LNCaP clone FGC (cell line): ENCODE measurements around the gene UTP20.

Experiments used
- DNase-seq: peaks from one replicate; pipeline ENCODE4 v3.0.0-alpha.2; 2011; ENCODE audit warnings: low read depth
- H3K4me3 ChIP-seq: 2 replicates; pipeline ENCODE4 v1.5.1; 2011; ENCODE audit warnings: mild to moderate bottlenecking, low read depth, low read length, control low read depth
- TF ChIP-seq, protein P1 (sequence below): IDR thresholded peaks from 2 replicates; pipeline ENCODE4 v1.5.1; 2012; ENCODE audit warnings: mild to moderate bottlenecking; ENCODE audit not compliant: control insufficient read depth, insufficient read depth; ENCODE audit errors: extremely low read depth

The UTP20 gene

DNA sequence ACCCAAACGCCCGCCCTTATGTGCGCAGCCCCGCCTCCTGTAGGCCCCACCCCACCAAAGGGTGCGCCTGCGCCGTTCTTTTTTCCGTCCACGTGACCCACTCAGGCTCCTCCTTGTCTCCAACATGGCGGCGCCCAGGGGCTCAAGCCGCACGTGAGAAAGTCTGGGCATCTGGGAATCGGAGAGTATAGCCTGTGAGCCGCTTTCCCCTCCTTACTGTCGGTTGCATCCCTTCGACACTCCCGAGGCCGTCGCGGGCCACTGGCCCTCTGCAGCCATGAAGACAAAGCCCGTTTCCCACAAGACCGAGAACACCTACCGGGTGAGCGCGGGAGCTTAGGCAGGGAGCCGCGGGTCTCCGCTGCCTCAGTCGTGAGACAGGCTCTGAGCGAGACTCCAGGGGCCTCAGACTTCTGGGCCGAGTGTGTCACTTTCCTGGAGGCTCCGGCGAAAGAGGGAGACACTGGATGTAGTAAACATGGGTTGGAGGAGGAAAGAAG lies at the start of gene UTP20:
UTP20 (plus strand) TSS at position 100 of the 500 bp plus-strand sequence; CDS start at position 278, 178 bp downstream.
- peak; percentile 68 for DNase-seq
- H3K4me3 ChIP-seq, result peak within 1 kb of the TSS; percentile 95
- TF ChIP-seq, protein P1, sequence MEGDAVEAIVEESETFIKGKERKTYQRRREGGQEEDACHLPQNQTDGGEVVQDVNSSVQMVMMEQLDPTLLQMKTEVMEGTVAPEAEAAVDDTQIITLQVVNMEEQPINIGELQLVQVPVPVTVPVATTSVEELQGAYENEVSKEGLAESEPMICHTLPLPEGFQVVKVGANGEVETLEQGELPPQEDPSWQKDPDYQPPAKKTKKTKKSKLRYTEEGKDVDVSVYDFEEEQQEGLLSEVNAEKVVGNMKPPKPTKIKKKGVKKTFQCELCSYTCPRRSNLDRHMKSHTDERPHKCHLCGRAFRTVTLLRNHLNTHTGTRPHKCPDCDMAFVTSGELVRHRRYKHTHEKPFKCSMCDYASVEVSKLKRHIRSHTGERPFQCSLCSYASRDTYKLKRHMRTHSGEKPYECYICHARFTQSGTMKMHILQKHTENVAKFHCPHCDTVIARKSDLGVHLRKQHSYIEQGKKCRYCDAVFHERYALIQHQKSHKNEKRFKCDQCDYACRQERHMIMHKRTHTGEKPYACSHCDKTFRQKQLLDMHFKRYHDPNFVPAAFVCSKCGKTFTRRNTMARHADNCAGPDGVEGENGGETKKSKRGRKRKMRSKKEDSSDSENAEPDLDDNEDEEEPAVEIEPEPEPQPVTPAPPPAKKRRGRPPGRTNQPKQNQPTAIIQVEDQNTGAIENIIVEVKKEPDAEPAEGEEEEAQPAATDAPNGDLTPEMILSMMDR, result no peak

DNA sequence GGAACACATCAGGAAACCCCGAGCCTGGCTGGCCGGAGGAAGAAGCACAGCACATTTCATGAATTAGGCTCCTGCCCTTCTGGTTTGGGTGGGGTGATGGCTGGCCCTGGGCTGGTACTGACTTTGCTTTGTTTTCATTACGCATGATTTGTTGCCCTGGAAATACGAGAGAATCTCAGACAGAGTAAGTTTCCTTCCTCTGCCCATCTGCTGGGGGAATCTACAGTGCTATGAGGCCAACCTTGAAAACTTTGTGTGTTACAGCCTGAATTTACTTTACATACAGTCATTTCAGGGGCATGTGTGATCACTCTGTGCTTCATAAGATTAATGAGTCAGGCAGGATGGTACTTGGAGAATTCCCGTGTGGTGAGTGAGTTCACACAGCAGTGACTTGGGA lies 49.4 kb upstream of the UTP20 start:
- DNase-seq, result no peak
- TF ChIP-seq, protein P1, result no peak
- no peak overlapping the region for H3K4me3 ChIP-seq

DNA sequence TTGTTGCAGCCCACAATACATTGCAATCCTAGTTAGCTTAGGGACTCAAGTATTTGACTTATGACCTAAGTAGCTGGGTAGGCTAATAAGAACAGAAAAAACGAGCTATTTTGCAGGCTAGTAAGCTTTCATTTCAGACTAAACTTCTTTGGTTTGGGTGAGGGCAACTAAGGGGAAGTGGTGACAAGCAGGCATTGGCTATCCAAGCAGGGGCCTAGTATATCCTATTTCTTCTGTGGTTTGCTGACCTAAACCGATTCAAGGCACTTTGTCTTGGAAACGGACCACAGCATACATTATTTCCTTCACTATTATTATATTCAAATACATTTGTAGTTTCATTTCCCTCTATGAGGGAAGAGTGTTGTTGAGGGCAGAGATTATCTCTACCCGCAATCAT lies 48.3 kb upstream of the UTP20 start:
- TF ChIP-seq, protein P1, result no peak
- no peak overlapping the region for H3K4me3 ChIP-seq
- no peak for DNase-seq

DNA sequence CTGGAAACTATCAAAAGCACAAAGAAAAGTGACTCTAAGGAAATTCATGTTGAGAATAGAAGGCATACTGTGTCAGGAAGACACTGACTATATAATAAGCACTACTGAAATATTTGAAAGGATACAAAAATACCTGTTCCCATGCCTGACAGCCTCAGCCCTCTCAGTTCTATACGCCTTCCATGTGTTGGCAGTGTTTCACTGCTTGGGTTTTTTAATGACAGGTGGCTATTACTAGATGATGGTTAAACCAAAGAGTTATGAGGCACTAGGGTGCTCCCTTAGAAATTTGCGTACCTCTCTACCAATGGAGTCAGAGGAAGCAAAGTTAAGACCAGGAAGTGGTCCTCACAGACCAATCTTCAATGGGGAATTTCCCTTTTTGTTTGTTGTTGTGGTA lies 44.2 kb upstream of the UTP20 start:
- TF ChIP-seq, protein P1, result no peak
- H3K4me3 ChIP-seq, result no peak overlapping the region
- no peak for DNase-seq

DNA sequence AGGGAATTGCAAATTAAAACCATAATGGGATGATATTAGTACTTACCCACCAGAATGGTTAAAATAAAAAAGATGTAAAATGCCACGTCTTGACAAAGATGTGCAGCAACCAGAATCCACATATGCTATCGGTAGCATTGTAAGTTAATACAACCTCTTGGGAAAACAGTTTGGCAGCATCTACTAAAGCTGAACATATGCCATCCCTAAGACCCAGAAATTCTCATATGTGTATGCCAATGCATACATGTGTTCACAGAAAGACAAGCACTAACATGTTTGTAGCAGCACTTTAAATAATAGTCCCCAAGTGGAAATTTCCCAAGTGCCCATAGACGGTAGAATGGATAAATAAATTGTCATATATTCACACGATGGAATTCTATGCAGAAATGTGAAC lies 41.6 kb upstream of the UTP20 start:
- no peak for DNase-seq
- H3K4me3 ChIP-seq, result no peak overlapping the region
- TF ChIP-seq, protein P1, result no peak

DNA sequence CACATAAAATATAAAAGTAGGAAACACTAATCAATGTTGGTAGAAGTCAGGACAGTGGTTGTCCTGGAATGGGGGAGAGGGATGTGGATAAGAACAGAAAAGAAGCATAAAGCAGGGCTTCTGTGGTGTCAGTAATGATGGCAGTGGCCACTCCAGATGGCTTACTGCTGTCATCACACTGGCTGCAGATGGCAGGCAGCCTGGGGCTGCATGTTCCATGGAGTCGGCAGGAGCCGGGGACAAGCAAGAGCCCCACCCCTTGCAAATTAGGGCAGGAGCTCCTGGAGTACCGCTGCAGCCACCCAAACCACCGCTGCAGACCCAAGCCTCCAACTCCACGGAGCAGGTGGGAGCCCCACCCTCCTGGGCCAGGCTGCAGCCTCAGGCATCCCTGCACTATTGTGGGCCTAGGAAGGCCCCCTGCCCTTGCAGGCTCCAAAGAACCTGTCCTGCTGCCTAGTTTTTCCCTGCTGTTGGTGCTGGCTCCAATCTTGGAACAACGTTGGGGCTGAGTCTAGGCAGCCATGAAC lies 41.0 kb upstream of the UTP20 start:
- DNase-seq, result no peak
- TF ChIP-seq, protein P1, result no peak
- H3K4me3 ChIP-seq, result no peak overlapping the region

DNA sequence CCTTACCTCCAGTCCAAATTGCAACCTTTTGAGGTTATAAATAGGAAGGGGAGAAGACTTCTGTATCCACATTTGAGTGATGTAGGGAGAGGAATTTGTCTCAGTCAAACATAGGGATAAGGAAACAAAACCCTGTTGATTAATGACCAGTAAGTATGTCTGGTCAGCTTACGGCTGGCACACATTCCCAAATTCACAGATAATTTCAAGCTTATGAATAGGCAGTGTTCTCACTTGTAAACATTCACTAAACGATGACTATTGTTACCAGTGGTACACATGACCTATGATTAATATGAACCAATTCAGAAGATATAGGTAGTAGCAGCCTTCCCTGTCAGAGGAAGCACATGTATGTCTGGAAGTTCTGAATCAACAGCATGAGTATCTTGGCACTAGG lies 36.8 kb upstream of the UTP20 start:
- H3K4me3 ChIP-seq, result no peak overlapping the region
- TF ChIP-seq, protein P1, result no peak
- DNase-seq, result no peak
